ENCODE measurements around the gene DYNLL2.
A peak's percentile ranks its signal among the peaks of the same experiment; 100 is the strongest.
"Not testable (repeated sequence)": the region's sequence is repeated elsewhere in the genome, so short reads cannot be mapped to it uniquely, and the experiment has no call there.

DYNLL2 gene

DNA sequence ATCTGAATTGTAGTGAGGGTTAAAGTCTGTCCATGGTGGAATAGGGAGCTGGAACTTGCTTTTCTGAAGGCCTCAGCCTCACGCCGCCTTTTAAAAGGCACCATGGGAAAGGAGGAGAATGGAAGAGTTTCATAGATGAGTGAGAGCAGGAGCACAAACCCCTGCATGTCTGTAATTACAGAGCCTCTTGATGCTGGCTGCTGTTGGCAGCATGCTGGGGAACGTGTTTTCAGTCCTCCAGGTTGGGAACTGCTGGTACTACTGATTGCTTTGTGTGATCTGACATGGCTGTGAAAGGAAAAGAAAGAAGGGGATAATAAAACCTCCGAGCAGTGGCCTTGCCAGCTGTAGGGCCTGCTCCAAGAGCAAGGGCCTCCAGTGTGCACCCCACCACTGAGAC lies 16.8 kb upstream of the DYNLL2 start:
- no peaks in the 10 kb centered on the region for H3K4me1 ChIP-seq (ENCODE audit: control insufficient read depth in 1 of 2, insufficient read depth in 2 of 2, low read length in 2 of 2)
- H3K9ac ChIP-seq (ENCODE audit: low read depth in 1 of 2, low read length in 2 of 2): no peak overlapping the region
- no peak overlapping the region for H3K27ac ChIP-seq (ENCODE audit: low read depth, low read length)
- no peaks in the 10 kb centered on the region for H3K9me3 ChIP-seq (ENCODE audit: control insufficient read depth in 1 of 2, low read length in 2 of 2)
- H3K36me3 ChIP-seq (ENCODE audit: control insufficient read depth in 1 of 2, insufficient read depth in 2 of 2, low read length in 2 of 2): no peaks in the 10 kb centered on the region
- H3K27me3 ChIP-seq (ENCODE audit: control insufficient read depth in 1 of 2, insufficient read depth in 2 of 2, low read length in 2 of 2): peaks cover 0 to 12% of the 10 kb centered on the region in 2 donors
- no peak overlapping the region for H3K4me3 ChIP-seq (ENCODE audit: low read depth in 1 of 2, low read length in 2 of 2)

DNA sequence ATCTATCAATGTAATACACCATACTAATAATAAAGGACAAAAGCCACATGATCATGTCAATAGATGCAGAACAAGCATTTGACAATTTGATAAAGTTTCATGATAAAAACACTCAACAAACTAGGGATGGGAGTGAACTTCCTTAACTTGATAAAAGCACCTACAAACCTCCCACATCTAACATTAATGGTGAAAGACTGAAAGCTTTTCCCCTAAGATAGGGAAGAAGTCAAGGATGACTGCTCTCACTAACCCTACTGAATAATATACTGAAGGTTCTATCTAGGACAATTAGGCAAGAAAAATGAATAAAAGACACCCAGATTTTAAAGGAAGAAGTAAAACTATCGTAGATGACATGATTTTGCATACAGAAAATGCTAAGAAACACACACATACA lies 10.4 kb upstream of the DYNLL2 start:
- Histone ChIP-seq H3K4me1 (ENCODE audit: control insufficient read depth in 1 of 2, insufficient read depth in 2 of 2, low read length in 2 of 2) (no peaks in the 10 kb centered on the region), H3K9ac (ENCODE audit: low read depth in 1 of 2, low read length in 2 of 2) (no peak overlapping the region), H3K36me3 (ENCODE audit: control insufficient read depth in 1 of 2, insufficient read depth in 2 of 2, low read length in 2 of 2) (no peaks in the 10 kb centered on the region), H3K27ac (ENCODE audit: low read depth, low read length) (no peak overlapping the region), H3K9me3 (ENCODE audit: control insufficient read depth in 1 of 2, low read length in 2 of 2) (no peaks in the 10 kb centered on the region), H3K4me3 (ENCODE audit: low read depth in 1 of 2, low read length in 2 of 2) (no peak overlapping the region), H3K27me3 (ENCODE audit: control insufficient read depth in 1 of 2, insufficient read depth in 2 of 2, low read length in 2 of 2) (peaks cover 0 to 9% of the 10 kb centered on the region in 2 donors)

GRCh38 chr17:58073266-58073665 lies 10.0 kb upstream of the DYNLL2 start:
- H3K9me3 ChIP-seq (ENCODE audit: control insufficient read depth in 1 of 2, low read length in 2 of 2); H3K4me1 ChIP-seq (ENCODE audit: control insufficient read depth in 1 of 2, insufficient read depth in 2 of 2, low read length in 2 of 2); H3K4me3 ChIP-seq (ENCODE audit: low read depth in 1 of 2, low read length in 2 of 2); H3K27me3 ChIP-seq (ENCODE audit: control insufficient read depth in 1 of 2, insufficient read depth in 2 of 2, low read length in 2 of 2); H3K9ac ChIP-seq (ENCODE audit: low read depth in 1 of 2, low read length in 2 of 2); H3K27ac ChIP-seq (ENCODE audit: low read depth, low read length); H3K36me3 ChIP-seq (ENCODE audit: control insufficient read depth in 1 of 2, insufficient read depth in 2 of 2, low read length in 2 of 2): not testable (repeated sequence)

GRCh38 chr17:58074406-58074805 lies 8.8 kb upstream of the DYNLL2 start:
- H3K4me3 ChIP-seq (ENCODE audit: low read depth in 1 of 2, low read length in 2 of 2); H3K9ac ChIP-seq (ENCODE audit: low read depth in 1 of 2, low read length in 2 of 2); H3K9me3 ChIP-seq (ENCODE audit: control insufficient read depth in 1 of 2, low read length in 2 of 2); H3K27ac ChIP-seq (ENCODE audit: low read depth, low read length); H3K36me3 ChIP-seq (ENCODE audit: control insufficient read depth in 1 of 2, insufficient read depth in 2 of 2, low read length in 2 of 2); H3K27me3 ChIP-seq (ENCODE audit: control insufficient read depth in 1 of 2, insufficient read depth in 2 of 2, low read length in 2 of 2); H3K4me1 ChIP-seq (ENCODE audit: control insufficient read depth in 1 of 2, insufficient read depth in 2 of 2, low read length in 2 of 2): not testable (repeated sequence)

DNA sequence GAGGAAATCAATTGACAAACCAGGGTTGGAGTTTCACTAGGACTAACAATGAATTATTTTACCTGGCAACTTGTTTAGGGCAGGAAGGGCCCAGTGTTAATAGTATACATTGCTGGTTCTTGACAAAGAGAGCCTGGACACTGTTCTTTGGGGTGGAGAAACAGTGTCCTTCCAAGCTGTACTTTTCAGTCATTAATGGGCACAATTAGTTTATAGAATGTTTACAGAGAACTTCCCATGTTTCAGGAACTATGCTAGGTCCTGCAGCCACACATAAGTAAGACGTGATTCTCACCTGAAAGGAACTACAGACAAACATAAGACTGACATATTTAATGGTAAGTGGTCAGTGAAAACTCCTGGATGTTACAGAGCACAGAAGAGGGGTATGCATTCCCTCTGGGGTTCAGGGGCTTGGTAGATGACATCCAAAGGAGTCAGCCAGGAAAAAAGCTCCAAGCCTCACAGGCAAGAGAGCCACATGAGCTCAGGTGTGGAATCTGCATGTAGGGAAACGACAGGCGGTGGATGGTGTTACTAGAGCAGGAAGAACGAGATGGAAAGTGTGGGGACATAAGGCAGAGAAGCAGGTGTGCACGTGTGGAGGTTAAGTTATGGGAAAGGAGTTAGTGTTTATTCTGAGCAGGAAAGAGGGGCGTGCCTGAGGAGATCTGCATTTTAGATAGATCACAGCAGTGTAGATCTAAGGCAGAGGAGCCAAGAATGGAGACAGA lies 3.8 kb upstream of the DYNLL2 start:
- H3K27ac ChIP-seq (ENCODE audit: low read depth, low read length): no peak overlapping the region
- no peaks in the 10 kb centered on the region for H3K9me3 ChIP-seq (ENCODE audit: control insufficient read depth in 1 of 2, low read length in 2 of 2)
- H3K4me3 ChIP-seq (ENCODE audit: low read depth in 1 of 2, low read length in 2 of 2): no peak overlapping the region
- H3K27me3 ChIP-seq (ENCODE audit: control insufficient read depth in 1 of 2, insufficient read depth in 2 of 2, low read length in 2 of 2): no peaks in the 10 kb centered on the region
- H3K36me3 ChIP-seq (ENCODE audit: control insufficient read depth in 1 of 2, insufficient read depth in 2 of 2, low read length in 2 of 2): no peaks in the 10 kb centered on the region
- no peak overlapping the region for H3K9ac ChIP-seq (ENCODE audit: low read depth in 1 of 2, low read length in 2 of 2)
- H3K4me1 ChIP-seq (ENCODE audit: control insufficient read depth in 1 of 2, insufficient read depth in 2 of 2, low read length in 2 of 2): peaks cover 4 to 6% of the 10 kb centered on the region in 2 donors

DNA sequence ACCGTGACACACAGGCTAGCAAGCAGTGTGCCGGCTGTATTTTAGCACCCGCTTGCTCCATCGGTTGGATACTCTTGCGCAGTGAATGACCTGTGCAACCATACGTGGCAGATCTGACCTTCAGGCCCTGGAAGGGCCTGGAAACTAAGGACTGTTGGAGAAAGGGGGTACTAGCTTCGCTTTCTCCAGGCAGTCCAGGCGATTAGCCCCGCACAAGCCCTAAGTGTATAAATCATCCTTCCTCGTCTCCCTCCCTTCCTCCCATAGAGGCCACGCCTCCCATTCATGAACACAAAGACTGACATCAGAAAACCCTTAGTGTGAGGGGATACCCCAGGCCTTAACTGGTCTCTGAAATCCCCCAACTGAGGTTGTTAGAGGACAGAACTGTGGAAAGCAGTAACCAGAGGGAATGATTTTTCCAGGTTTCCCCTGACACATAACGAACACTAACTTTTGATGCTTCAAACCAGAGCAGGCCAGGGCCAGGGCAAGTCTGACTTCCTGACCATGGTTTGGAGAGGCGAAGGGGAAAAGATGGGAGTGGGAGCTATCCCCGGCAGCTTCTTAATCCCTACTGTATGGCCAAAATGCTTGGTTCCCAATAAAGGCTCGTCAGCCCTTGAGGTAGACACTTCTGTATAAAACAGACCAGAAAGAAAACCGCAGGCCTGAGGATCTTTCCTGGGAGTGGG lies 1.4 kb upstream of the DYNLL2 start:
- Histone ChIP-seq H3K9ac (ENCODE audit: low read depth in 1 of 2, low read length in 2 of 2) (no peak overlapping the region), H3K4me3 (ENCODE audit: low read depth in 1 of 2, low read length in 2 of 2) (no peak overlapping the region), H3K36me3 (ENCODE audit: control insufficient read depth in 1 of 2, insufficient read depth in 2 of 2, low read length in 2 of 2) (peaks cover 0 to 18% of the 10 kb centered on the region in 2 donors), H3K4me1 (ENCODE audit: control insufficient read depth in 1 of 2, insufficient read depth in 2 of 2, low read length in 2 of 2) (peaks cover 27 to 28% of the 10 kb centered on the region in 2 donors), H3K27me3 (ENCODE audit: control insufficient read depth in 1 of 2, insufficient read depth in 2 of 2, low read length in 2 of 2) (no peaks in the 10 kb centered on the region), H3K9me3 (ENCODE audit: control insufficient read depth in 1 of 2, low read length in 2 of 2) (no peaks in the 10 kb centered on the region), H3K27ac (ENCODE audit: low read depth, low read length) (no peak overlapping the region)

- Histone ChIP-seq H3K9ac (ENCODE audit: low read depth in 1 of 2, low read length in 2 of 2) (peak overlapping the region; percentile 39 to 56), H3K27ac (ENCODE audit: low read depth, low read length) (no peak overlapping the region), H3K9me3 (ENCODE audit: control insufficient read depth in 1 of 2, low read length in 2 of 2) (no peaks in the 10 kb centered on the region), H3K4me3 (ENCODE audit: low read depth in 1 of 2, low read length in 2 of 2) (peak overlapping the region; percentile 38 to 58), H3K27me3 (ENCODE audit: control insufficient read depth in 1 of 2, insufficient read depth in 2 of 2, low read length in 2 of 2) (no peaks in the 10 kb centered on the region), H3K4me1 (ENCODE audit: control insufficient read depth in 1 of 2, insufficient read depth in 2 of 2, low read length in 2 of 2) (peaks cover 31 to 34% of the 10 kb centered on the region in 2 donors), H3K36me3 (ENCODE audit: control insufficient read depth in 1 of 2, insufficient read depth in 2 of 2, low read length in 2 of 2) (peaks cover 5 to 23% of the 10 kb centered on the region in 2 donors)
Observed at GRCh38 chr17:58082341-58082869, 814 bp upstream of the DYNLL2 start.

GRCh38 chr17:58083491-58084316 lies 485 bp downstream of the DYNLL2 start:
- Histone ChIP-seq H3K9me3 (ENCODE audit: control insufficient read depth in 1 of 2, low read length in 2 of 2) (no peaks in the 10 kb centered on the region), H3K36me3 (ENCODE audit: control insufficient read depth in 1 of 2, insufficient read depth in 2 of 2, low read length in 2 of 2) (peaks cover 17 to 36% of the 10 kb centered on the region in 2 donors), H3K9ac (ENCODE audit: low read depth in 1 of 2, low read length in 2 of 2) (peak overlapping the region; percentile 78 to 81), H3K27me3 (ENCODE audit: control insufficient read depth in 1 of 2, insufficient read depth in 2 of 2, low read length in 2 of 2) (no peaks in the 10 kb centered on the region), H3K27ac (ENCODE audit: low read depth, low read length) (peak overlapping the region; percentile 86), H3K4me1 (ENCODE audit: control insufficient read depth in 1 of 2, insufficient read depth in 2 of 2, low read length in 2 of 2) (peaks cover 31 to 34% of the 10 kb centered on the region in 2 donors), H3K4me3 (ENCODE audit: low read depth in 1 of 2, low read length in 2 of 2) (peak overlapping the region; percentile 83 to 88)

- peaks cover 31 to 34% of the 10 kb centered on the region in 2 donors for H3K4me1 ChIP-seq (ENCODE audit: control insufficient read depth in 1 of 2, insufficient read depth in 2 of 2, low read length in 2 of 2)
Observed at GRCh38 chr17:58084317-58084981, 1.2 kb downstream of the DYNLL2 start.

More at GRCh38 chr17:58084317-58084981, 1.2 kb downstream of the DYNLL2 start:
- peak overlapping the region; percentile 83 to 88 for H3K4me3 ChIP-seq (ENCODE audit: low read depth in 1 of 2, low read length in 2 of 2)
- no peaks in the 10 kb centered on the region for H3K9me3 ChIP-seq (ENCODE audit: control insufficient read depth in 1 of 2, low read length in 2 of 2)
- H3K27me3 ChIP-seq (ENCODE audit: control insufficient read depth in 1 of 2, insufficient read depth in 2 of 2, low read length in 2 of 2): no peaks in the 10 kb centered on the region
- peak overlapping the region; percentile 86 for H3K27ac ChIP-seq (ENCODE audit: low read depth, low read length)
- peaks cover 22 to 44% of the 10 kb centered on the region in 2 donors for H3K36me3 ChIP-seq (ENCODE audit: control insufficient read depth in 1 of 2, insufficient read depth in 2 of 2, low read length in 2 of 2)
- peak overlapping the region; percentile 78 to 81 for H3K9ac ChIP-seq (ENCODE audit: low read depth in 1 of 2, low read length in 2 of 2)

Data from duodenal mucosa (tissue), 2 donors.